Stimulated activated CD8-positive, alpha-beta memory T cell treated with anti-CD3 and anti-CD28 coated beads, Interleukin-12 subunit alpha, Interleukin-12 subunit beta, amount 100 ng/mL, for 4 hours (primary cell): Measurements from ENCODE around the gene TIGAR.
A peak's percentile ranks its signal among the peaks of the same experiment; 100 is the strongest.

Experiments
- DNase-seq: peaks from one replicate; pipeline ENCODE4 v3.0.0-alpha.2; 2020; ENCODE audit warnings: low read depth

The TIGAR gene

DNA sequence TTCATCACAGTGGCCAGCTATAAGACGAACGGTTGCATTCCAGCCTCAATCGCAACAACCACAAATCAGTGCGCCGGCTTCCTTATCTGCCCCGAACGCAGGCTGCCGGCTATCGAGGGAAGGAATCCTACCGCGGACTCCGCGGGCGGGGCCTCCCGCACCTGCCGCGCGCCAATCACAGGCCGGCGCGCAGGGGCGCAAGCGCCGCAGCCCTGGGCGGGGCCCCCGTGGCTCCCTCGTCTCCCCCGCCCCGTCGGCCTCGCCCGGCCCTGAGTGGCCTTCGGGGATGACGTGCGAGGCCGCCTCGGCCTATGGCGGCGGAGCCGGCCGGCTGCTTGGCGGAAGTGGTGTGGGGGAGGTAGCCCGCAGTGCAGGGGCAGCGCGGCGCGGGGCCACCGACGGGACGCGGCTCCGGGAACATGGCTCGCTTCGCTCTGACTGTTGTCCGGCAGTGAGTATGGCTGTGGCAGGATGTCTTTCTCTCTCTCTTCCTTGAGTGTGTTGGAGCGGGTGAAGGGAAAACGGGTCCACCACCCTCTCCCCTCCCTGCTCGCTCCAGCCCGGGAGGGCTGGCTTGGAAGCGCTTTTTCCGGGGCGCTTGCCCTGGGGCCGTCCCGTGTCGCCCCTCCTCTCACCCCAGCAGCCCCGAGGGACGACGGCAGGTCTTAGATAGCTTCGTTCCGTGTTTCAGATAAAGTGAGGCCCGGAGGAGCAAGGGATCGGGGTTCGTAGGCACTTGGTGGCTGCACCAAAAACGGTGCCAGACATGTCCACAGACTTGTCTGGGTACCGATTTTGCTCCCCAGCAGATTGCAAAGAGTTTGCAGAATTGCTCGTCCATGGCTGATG, at the start of gene TIGAR:
TIGAR (plus strand) TSS at position 361 of the 849 bp plus-strand sequence; CDS start at position 420, 59 bp downstream.
- peak; percentile 89 for DNase-seq

- peak; percentile 79 for DNase-seq
These were observed 49.1 kb upstream of the TIGAR start for GRCh38 chr12:4271717-4272423.

GRCh38 chr12:4272424-4273272, 48.4 kb upstream of the TIGAR start:
- DNase-seq = peak; percentile 63

GRCh38 chr12:4273273-4273651, 47.8 kb upstream of the TIGAR start:
- DNase-seq = no peak

DNA sequence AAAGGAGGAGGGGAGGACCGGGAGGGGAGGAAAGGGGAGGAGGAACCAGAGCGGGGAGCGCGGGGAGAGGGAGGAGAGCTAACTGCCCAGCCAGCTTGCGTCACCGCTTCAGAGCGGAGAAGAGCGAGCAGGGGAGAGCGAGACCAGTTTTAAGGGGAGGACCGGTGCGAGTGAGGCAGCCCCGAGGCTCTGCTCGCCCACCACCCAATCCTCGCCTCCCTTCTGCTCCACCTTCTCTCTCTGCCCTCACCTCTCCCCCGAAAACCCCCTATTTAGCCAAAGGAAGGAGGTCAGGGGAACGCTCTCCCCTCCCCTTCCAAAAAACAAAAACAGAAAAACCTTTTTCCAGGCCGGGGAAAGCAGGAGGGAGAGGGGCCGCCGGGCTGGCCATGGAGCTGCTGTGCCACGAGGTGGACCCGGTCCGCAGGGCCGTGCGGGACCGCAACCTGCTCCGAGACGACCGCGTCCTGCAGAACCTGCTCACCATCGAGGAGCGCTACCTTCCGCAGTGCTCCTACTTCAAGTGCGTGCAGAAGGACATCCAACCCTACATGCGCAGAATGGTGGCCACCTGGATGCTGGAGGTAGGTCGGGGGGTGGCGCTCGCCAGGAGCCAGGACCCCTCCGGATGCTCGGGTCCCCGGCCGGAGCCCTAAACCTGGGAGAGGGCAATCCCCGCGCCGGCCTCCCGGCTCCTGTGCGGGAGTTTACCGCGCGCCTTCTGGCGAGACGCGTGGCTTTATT, 47.2 kb upstream of the TIGAR start, which contains the start of gene CCND2:
CCND2 (plus strand) TSS at position 111 of the 744 bp plus-strand sequence; CDS start at position 390, 279 bp downstream.
- peak; percentile 65 for DNase-seq

- DNase-seq = no peak
These were observed 46.5 kb upstream of the TIGAR start for GRCh38 chr12:4274396-4275015.

DNA sequence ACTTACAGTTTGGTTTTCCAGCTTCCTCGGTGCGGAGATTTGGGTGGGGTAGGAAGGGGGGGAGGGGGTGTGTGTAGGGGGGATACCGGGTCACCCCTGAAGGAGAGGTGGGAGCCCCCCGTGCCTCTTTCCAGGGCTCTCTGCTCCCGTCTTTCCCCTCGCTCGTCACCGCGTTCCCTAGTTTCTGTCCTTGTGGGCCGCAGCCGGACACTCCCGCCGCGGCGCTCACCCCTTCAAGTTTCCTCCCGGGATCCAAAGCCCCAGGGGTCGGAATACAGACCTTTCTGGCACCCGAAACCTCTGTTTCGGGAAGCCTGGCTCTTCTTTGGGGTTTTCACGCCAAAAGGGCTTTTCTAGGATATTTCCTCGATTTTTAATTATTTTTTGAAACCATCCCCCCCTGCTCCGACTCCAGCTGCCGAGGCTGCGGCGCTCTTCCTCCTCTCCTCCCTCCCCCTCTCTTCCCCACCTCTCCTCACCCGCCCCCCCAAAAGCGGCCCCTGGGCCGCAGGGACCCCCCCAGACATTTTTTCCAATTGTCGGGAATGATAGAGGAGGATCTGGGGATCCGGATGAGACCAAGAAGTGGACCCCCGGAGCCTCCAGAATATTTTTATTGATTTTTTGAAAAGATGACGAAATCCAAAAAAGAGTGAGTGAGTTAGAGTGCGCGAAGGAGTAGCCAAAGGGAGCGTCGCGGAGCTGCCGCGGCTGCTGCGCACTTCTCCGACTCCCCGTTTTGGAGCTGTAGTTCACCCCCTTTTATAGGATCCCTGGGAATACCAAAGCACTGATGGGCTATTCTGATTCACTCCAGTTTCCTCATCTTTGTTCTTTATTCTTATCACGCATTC, 45.8 kb upstream of the TIGAR start:
- DNase-seq = no peak

DNA sequence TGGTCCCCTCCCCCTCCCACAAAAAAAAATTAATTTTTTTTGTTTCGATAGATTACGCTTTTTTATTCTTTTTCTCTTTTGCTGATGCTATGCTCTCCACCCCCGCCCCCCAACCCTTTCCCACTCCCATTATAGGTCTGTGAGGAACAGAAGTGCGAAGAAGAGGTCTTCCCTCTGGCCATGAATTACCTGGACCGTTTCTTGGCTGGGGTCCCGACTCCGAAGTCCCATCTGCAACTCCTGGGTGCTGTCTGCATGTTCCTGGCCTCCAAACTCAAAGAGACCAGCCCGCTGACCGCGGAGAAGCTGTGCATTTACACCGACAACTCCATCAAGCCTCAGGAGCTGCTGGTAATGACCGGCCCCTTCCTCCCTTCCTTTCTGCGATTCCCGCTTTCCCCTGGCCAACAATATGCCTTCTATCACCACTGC, 45.1 kb upstream of the TIGAR start:
- no peak for DNase-seq

DNA sequence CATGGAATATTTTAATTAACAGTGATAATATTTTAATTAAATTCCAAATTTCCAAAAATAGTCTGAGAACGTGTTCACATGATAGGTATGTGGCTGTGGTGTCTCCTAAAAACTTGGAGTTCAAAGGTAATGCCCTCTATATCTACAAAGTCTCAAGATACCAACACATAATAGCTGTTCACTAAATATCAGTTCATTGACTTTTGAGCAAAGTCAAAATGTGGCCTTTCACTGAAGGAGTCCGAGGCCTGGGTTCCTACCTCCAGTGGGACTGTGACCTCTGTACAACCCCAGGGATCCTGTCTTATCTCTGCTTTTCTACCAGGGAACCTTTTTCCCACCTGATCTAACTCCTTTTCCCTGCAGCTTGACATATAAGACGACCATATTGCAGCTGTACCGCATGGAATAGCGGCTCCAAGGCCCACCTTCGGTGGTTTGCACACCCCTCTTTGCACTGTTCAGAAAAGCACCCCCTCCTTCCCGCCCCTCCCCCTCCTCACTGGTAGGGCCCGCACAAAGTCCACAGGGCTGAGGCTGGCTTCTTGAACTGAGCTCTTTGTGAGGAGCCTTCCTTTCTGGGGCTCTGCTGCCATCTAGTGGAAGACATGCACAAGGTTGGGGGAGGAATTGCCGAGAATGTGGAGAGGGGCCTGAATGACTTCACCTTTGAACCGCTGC, 44.3 kb upstream of the TIGAR start:
- peak; percentile 71 for DNase-seq

- DNase-seq = no peak
These were observed 43.8 kb upstream of the TIGAR start for GRCh38 chr12:4277205-4277543.

DNA sequence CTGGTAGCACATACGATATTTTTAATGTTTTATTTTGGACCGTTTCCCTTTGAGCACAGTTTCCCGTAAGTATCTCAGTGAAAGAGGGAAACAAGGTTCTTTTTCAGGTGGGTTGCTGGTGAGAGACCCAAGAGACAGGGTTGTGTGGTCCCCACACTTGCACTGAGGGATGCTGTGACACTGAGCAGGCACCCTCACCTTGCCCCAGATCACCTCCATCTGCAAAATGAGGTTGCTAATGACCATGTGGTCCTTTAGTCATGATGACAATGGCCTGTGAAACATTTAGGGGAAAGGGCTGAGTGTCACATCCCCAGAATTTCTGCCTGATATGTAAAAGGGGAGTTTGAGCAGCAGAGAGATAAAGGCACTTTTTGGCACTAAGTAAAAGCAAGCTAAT, 43.2 kb upstream of the TIGAR start:
- no peak for DNase-seq

- no peak for DNase-seq
These were observed 42.5 kb upstream of the TIGAR start for GRCh38 chr12:4278329-4279197.

- no peak for DNase-seq
These were observed 41.8 kb upstream of the TIGAR start for GRCh38 chr12:4279198-4279690.

DNA sequence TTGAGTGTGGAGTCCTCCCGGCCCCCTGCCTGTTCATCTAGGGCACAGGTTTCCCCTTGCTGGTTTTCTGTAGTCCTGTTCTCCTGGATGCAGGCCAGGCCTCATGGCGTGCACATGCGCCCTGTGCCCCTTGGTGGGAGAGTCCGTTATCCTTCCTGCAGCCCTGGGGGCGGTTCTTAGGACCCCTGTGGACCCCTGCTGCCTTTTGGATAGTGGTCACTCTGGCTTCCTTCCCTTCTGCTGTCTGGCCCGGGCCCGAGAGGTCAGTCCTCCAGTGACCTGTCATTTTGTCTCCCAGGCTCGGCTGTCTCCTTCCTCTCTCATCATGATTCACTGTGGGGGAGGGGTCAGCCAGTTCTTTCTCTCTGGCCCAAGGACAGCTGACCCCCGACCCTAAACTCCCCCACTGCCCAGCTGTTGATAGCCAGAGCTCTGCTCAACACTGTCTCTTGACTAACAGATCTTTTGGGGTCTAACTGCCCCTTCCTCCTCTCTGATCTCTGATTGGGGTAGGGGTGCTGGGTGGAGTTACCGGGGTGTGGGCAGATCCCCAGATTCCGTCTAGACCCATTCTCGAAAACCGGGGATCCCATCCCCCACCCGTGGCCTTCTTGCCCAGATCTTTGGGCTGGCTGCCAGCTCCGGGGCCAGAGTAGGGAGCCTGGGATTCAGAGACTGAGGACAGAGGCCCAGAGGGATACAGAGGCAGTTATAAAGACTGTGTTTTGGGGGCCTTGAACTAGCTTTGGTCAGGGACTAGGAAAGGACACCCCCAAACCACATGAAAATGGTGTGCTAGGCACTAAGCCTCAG, 40.5 kb upstream of the TIGAR start:
- DNase-seq = no peak

DNA sequence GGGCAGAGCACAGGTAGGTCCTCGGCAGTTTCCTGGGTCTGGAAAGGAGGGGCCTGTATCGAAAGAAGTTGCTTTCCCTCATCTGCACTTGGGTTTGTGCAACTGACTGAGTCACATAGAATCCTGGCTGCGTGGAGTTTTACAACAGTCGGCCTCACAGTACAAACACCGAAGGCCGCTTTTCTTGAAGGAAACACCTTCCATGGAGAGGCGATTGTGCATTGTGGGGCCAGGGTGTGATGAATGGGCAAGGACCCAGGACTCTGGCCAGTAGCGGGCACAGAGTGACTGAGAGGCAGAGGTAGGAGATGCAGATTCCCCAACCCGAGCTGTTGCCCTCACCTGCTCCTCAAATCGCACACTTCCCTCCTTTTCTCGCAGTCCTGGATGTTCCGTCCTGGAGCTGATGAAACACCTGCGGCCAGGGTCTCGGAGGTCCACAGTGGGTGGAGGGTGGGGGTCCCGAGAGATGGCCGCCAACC, 39.8 kb upstream of the TIGAR start:
- DNase-seq = no peak

GRCh38 chr12:4282103-4282891, 38.7 kb upstream of the TIGAR start:
- DNase-seq = no peak
